Smooth muscle cell (in vitro differentiated cells): ENCODE measurements around the gene HIGD2A. TPM values are rescaled to one million over a fixed set of nuclear protein-coding genes. Genes with fewer than 3 reads are reported as not detected.
"Not testable (repeated sequence)": the region's sequence is repeated elsewhere in the genome, so short reads cannot be mapped to it uniquely, and the experiment has no call there.

Experiments used
- DNase-seq: peaks from one replicate; lab custom pipeline; 2025; ENCODE audit not compliant: unreplicated experiment; lab: John Stamatoyannopoulos, UW
- H2AFZ ChIP-seq: fragments of 200-600 bp; sonication (generic); 2 replicates; pipeline ENCODE4 v1.6.0; 2016; ENCODE audit warnings: antibody characterized with exemption, low read depth, mild to moderate bottlenecking
- H3F3A ChIP-seq: fragments of 200-600 bp; sonication (generic); 2 replicates; pipeline ENCODE4 v1.6.0; 2017; ENCODE audit warnings: antibody characterized with exemption, low read depth
- H3K27ac ChIP-seq: fragments of 200-600 bp; sonication (generic); 2 replicates; pipeline ENCODE4 v1.5.1; 2016; ENCODE audit warnings: low read depth, mild to moderate bottlenecking
- H3K27me3 ChIP-seq: fragments of 200-600 bp; sonication (generic); 2 replicates; pipeline ENCODE4 v1.6.1; 2016; ENCODE audit warnings: low read depth, mild to moderate bottlenecking
- H3K36me3 ChIP-seq: fragments of 200-600 bp; sonication (generic); 2 replicates; pipeline ENCODE4 v1.5.1; 2016; ENCODE audit warnings: low read depth
- H3K4me1 ChIP-seq: fragments of 200-600 bp; sonication (generic); 2 replicates; pipeline ENCODE4 v1.5.1; 2016; ENCODE audit warnings: low read depth
- H3K4me2 ChIP-seq: fragments of 200-600 bp; sonication (generic); 2 replicates; pipeline ENCODE4 v1.6.0; 2016; ENCODE audit warnings: mild to moderate bottlenecking
- H3K4me3 ChIP-seq: fragments of 200-600 bp; sonication (generic); 2 replicates; pipeline ENCODE4 v1.5.1; 2016; ENCODE audit warnings: mild to moderate bottlenecking
- H3K79me2 ChIP-seq: fragments of 200-600 bp; sonication (generic); 2 replicates; pipeline ENCODE4 v1.6.0; 2016; ENCODE audit warnings: low read depth, mild to moderate bottlenecking
- H3K9ac ChIP-seq: fragments of 200-600 bp; sonication (generic); 2 replicates; pipeline ENCODE4 v1.6.0; 2016; ENCODE audit warnings: low read depth
- H3K9me3 ChIP-seq: fragments of 200-600 bp; sonication (generic); replicated peaks from 2 replicates; pipeline ENCODE4 v1.5.1; 2016; ENCODE audit warnings: low read depth
- H4K20me1 ChIP-seq: fragments of 200-600 bp; sonication (generic); 2 replicates; pipeline ENCODE4 v1.6.0; 2016; ENCODE audit warnings: low read depth
- CTCF ChIP-seq: fragments of 200-600 bp; sonication (generic); IDR thresholded peaks from 2 replicates; pipeline ENCODE4 v1.5.1; 2017; ENCODE audit warnings: borderline replicate concordance, mild to moderate bottlenecking, antibody characterized with exemption; ENCODE audit not compliant: insufficient read depth, poor library complexity, severe bottlenecking
- WGBS: methylation state at CpG from one replicate; pipeline ENCODE4 v1.1.7; 2016; ENCODE audit warnings: low lambda C conversion rate; 5-methylcytosine and 5-hydroxymethylcytosine counted together
- polyA plus RNA-seq: library from polyadenylated mRNA; unstranded; fragments of >200 nt; fragmentation: Nextera tagmentation; extraction: Ambion mirVana; gene quantifications from 2 replicates; pipeline ENCODE4 v1.2.1, GENCODE V29; 2016
- total RNA-seq: library from RNA; depleted of rRNA; stranded (reverse); fragments of >200 nt; gene quantifications from 2 replicates; pipeline ENCODE4 v1.2.3, GENCODE V29; 2014

HIGD2A gene
- total and polyA plus RNA-seq, 2 experiments from 2014 or later: 94.5 to 140 TPM

GRCh38 chr5:176405656-176406435 lies 17.3 kb downstream of the HIGD2A start:
- Histone ChIP-seq H3K27ac (no peak overlapping the region), H3K4me1 (no peaks in the 10 kb centered on the region), H4K20me1 (peaks cover 53% of the 10 kb centered on the region), H2AFZ (no peak overlapping the region), H3K4me2 (no peak overlapping the region), H3K9me3 (no peaks in the 10 kb centered on the region), H3F3A (no peaks in the 10 kb centered on the region), H3K36me3 (no peaks in the 10 kb centered on the region), H3K9ac (no peak overlapping the region), H3K27me3 (no peaks in the 10 kb centered on the region), H3K4me3 (no peak overlapping the region), H3K79me2 (no peaks in the 10 kb centered on the region)
- no peak for TF ChIP-seq CTCF
- no peak for DNase-seq
- 87% methylated on average over 20 of the region's 20 CpGs for WGBS

DNA sequence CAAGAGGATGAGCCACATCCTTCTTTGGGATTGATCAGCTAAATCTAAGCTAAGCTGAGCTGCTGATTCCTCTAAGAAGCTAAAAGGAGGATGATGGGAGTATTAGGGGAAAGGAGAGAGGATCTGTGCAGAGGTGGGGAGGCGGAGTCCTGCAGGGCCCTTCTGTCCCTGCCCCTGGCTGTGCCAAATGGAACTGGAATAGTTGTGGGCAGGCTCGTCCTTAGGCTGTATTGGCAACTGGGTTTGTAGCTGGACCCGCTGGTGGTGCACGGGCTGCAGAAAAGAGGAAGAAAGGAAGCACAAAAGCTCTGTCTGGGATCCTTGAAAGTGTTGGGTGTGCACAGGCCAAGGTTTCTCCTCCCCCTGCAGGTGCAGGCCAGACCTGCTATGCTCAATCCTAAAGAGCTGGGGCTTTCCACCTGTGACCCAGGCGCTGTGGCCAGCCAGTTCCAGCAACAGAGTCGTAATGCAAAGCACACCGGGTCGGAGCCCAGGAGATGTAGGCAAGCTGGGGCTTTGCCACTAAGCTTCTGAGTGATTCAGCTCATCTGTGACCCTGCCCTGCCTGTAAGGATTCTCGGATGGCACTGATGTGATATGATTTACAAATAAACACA lies 18.0 kb downstream of the HIGD2A start:
- no peak overlapping the region for H2AFZ ChIP-seq
- H3K27me3 ChIP-seq: no peaks in the 10 kb centered on the region
- H4K20me1 ChIP-seq: peaks cover 54% of the 10 kb centered on the region
- DNase-seq: no peak
- H3K4me1 ChIP-seq: no peaks in the 10 kb centered on the region
- H3K36me3 ChIP-seq: no peaks in the 10 kb centered on the region
- 94% methylated on average over 9 of the region's 9 CpGs for WGBS
- no peak for TF ChIP-seq CTCF
- no peaks in the 10 kb centered on the region for H3K79me2 ChIP-seq
- no peak overlapping the region for H3K4me2 ChIP-seq
- H3K9ac ChIP-seq: no peak overlapping the region
- H3K27ac ChIP-seq: no peak overlapping the region
- H3K9me3 ChIP-seq: no peaks in the 10 kb centered on the region
- H3F3A ChIP-seq: no peaks in the 10 kb centered on the region
- H3K4me3 ChIP-seq: no peak overlapping the region

GRCh38 chr5:176407456-176408251 lies 19.1 kb downstream of the HIGD2A start:
- no peaks in the 10 kb centered on the region for H3K79me2 ChIP-seq
- no peaks in the 10 kb centered on the region for H3K36me3 ChIP-seq
- no peak overlapping the region for H3K9ac ChIP-seq
- no peak overlapping the region for H2AFZ ChIP-seq
- peaks cover 62% of the 10 kb centered on the region for H4K20me1 ChIP-seq
- no peaks in the 10 kb centered on the region for H3F3A ChIP-seq
- no peak overlapping the region for H3K4me2 ChIP-seq
- no peaks in the 10 kb centered on the region for H3K4me1 ChIP-seq
- no peak for DNase-seq
- 96% methylated on average over 6 of the region's 6 CpGs for WGBS
- H3K27ac ChIP-seq: no peak overlapping the region
- no peaks in the 10 kb centered on the region for H3K9me3 ChIP-seq
- no peak overlapping the region for H3K4me3 ChIP-seq
- no peak for TF ChIP-seq CTCF
- H3K27me3 ChIP-seq: no peaks in the 10 kb centered on the region

DNA sequence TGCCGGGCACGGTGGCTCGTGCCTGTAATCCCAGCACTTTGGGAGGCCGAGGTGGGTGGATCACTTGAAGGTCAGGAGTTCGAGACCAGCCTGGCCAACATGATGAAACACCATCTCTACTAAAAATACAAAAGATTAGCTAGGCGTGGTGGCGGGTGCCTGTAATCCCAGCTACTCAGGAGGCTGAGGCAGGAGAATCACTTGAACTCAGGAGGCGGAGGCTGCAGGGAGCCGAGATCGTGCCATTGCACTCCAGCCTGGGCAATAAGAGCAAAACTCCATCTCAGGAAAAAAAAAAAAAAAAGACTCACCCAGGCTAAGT lies 19.7 kb downstream of the HIGD2A start:
- H3K4me2 ChIP-seq, H3K27ac ChIP-seq, H3K9me3 ChIP-seq, H2AFZ ChIP-seq, H3K27me3 ChIP-seq, H3F3A ChIP-seq, DNase-seq, H3K4me3 ChIP-seq, H3K79me2 ChIP-seq, H3K4me1 ChIP-seq, H3K36me3 ChIP-seq, H3K9ac ChIP-seq: not testable (repeated sequence)
- WGBS: 96% methylated on average over 10 of the region's 10 CpGs
- peaks cover 68% of the 10 kb centered on the region for H4K20me1 ChIP-seq
